ENCODE results near the gene CELF3. TPM values are rescaled to one million over a fixed set of nuclear protein-coding genes. Genes with fewer than 3 reads are reported as not detected.

CELF3 gene
- total and polyA plus RNA-seq, 9 of the 15 experiments (the other 6 are each of a cell fraction or from before 2014, with no cell fraction given) = not detected

DNA sequence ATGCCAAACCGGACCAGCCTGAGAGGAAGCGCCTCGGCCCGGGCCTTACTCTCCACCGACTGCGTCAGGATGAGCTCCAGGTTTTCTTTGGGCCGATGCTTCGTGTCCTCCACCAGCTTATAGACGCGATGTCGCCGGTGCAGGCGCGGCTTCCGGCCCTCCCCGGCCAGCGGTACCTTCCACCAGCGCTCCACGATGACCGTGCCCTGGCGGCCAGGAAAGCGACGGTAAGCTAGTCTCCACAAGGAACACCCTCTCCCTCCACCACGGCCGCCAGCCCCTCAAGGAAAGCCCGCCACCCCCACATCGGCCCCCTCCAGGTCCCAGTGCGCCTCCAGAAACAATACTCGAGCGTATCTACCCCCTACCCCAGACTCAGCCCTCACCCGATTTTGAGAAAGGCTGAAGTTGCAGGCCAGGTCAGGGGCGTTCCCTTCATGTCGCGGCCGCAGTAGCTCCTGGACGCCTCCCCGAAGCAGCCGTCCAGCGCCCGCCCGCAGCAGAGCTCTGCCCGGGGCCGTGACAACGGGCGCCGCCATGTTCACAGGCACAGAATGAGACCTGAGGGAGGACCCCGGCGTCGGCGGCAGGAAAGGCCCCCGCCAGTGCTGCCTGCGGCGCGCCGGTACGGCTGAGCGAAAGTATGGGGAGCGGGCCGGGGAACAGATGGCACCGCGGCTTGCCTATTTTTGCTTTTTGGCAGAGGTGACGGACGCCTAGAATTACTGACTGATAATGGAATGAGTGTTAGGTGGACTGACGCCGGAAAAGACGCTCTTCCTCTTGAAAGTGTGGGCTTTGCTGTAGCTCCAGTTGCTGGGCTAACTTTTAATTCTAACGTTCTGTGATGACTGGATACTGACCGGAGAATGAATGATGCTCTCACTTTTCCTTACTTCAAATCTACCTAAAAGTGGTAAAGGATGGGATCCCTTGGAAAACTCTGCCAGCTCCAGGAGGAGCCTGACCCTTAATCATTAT, 46.6 kb upstream of the CELF3 start, which contains the start of gene MRPL9 (continued):
- TF ChIP-seq, protein P1, sequence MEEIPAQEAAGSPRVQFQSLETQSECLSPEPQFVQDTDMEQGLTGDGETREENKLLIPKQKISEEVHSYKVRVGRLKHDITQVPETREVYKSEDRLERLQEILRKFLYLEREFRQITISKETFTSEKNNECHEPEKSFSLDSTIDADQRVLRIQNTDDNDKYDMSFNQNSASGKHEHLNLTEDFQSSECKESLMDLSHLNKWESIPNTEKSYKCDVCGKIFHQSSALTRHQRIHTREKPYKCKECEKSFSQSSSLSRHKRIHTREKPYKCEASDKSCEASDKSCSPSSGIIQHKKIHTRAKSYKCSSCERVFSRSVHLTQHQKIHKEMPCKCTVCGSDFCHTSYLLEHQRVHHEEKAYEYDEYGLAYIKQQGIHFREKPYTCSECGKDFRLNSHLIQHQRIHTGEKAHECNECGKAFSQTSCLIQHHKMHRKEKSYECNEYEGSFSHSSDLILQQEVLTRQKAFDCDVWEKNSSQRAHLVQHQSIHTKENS (CRISPR knock-in tag; IDR thresholded peaks at IDR 0.05) = no peak
- TF ChIP-seq, protein P2, sequence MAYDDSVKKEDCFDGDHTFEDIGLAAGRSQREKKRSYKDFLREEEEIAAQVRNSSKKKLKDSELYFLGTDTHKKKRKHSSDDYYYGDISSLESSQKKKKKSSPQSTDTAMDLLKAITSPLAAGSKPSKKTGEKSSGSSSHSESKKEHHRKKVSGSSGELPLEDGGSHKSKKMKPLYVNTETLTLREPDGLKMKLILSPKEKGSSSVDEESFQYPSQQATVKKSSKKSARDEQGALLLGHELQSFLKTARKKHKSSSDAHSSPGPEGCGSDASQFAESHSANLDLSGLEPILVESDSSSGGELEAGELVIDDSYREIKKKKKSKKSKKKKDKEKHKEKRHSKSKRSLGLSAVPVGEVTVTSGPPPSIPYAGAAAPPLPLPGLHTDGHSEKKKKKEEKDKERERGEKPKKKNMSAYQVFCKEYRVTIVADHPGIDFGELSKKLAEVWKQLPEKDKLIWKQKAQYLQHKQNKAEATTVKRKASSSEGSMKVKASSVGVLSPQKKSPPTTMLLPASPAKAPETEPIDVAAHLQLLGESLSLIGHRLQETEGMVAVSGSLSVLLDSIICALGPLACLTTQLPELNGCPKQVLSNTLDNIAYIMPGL (CRISPR knock-in tag; IDR thresholded peaks at IDR 0.05) = 0 out of 2 replicates have a peak, but pooled peaks have one; percentile 57
- TF ChIP-seq HMGN3 (IDR thresholded peaks at IDR 0.05; ENCODE audit: borderline replicate concordance, extremely low read depth, insufficient read length, low read depth, low read length) (peak; percentile 74), NR4A1 (CRISPR knock-in tag; IDR thresholded peaks at IDR 0.05) (no peak), NR4A1 (tag; IDR thresholded peaks at IDR 0.05) (no peak), MTA3 (IDR thresholded peaks at IDR 0.05; ENCODE audit: borderline replicate concordance) (peak; percentile 69; the same call in 1 of the 2 replicates), ZNF586 (CRISPR knock-in tag; conservative IDR thresholded peaks at IDR 0.05) (no peak), HDAC6 (IDR thresholded peaks at IDR 0.05; ENCODE audit: low read depth, low read length) (0 out of 2 replicates have a peak, but pooled peaks have one; percentile 68), ZNF347 (CRISPR knock-in tag; IDR thresholded peaks at IDR 0.05; ENCODE audit: low read depth) (no peak), ZZZ3 (IDR thresholded peaks at IDR 0.05) (no peak), CXXC5 (CRISPR knock-in tag; IDR thresholded peaks at IDR 0.05) (peak; percentile 73), NCOR1 (IDR thresholded peaks at IDR 0.05) (no peak), ZNF696 (CRISPR knock-in tag; conservative IDR thresholded peaks at IDR 0.05) (no peak)
- TF ChIP-seq, protein P3, sequence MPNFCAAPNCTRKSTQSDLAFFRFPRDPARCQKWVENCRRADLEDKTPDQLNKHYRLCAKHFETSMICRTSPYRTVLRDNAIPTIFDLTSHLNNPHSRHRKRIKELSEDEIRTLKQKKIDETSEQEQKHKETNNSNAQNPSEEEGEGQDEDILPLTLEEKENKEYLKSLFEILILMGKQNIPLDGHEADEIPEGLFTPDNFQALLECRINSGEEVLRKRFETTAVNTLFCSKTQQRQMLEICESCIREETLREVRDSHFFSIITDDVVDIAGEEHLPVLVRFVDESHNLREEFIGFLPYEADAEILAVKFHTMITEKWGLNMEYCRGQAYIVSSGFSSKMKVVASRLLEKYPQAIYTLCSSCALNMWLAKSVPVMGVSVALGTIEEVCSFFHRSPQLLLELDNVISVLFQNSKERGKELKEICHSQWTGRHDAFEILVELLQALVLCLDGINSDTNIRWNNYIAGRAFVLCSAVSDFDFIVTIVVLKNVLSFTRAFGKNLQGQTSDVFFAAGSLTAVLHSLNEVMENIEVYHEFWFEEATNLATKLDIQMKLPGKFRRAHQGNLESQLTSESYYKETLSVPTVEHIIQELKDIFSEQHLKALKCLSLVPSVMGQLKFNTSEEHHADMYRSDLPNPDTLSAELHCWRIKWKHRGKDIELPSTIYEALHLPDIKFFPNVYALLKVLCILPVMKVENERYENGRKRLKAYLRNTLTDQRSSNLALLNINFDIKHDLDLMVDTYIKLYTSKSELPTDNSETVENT (CRISPR knock-in tag; IDR thresholded peaks at IDR 0.05) = 0 out of 2 replicates have a peak, but pooled peaks have one; percentile 15
- TF ChIP-seq, protein P4, sequence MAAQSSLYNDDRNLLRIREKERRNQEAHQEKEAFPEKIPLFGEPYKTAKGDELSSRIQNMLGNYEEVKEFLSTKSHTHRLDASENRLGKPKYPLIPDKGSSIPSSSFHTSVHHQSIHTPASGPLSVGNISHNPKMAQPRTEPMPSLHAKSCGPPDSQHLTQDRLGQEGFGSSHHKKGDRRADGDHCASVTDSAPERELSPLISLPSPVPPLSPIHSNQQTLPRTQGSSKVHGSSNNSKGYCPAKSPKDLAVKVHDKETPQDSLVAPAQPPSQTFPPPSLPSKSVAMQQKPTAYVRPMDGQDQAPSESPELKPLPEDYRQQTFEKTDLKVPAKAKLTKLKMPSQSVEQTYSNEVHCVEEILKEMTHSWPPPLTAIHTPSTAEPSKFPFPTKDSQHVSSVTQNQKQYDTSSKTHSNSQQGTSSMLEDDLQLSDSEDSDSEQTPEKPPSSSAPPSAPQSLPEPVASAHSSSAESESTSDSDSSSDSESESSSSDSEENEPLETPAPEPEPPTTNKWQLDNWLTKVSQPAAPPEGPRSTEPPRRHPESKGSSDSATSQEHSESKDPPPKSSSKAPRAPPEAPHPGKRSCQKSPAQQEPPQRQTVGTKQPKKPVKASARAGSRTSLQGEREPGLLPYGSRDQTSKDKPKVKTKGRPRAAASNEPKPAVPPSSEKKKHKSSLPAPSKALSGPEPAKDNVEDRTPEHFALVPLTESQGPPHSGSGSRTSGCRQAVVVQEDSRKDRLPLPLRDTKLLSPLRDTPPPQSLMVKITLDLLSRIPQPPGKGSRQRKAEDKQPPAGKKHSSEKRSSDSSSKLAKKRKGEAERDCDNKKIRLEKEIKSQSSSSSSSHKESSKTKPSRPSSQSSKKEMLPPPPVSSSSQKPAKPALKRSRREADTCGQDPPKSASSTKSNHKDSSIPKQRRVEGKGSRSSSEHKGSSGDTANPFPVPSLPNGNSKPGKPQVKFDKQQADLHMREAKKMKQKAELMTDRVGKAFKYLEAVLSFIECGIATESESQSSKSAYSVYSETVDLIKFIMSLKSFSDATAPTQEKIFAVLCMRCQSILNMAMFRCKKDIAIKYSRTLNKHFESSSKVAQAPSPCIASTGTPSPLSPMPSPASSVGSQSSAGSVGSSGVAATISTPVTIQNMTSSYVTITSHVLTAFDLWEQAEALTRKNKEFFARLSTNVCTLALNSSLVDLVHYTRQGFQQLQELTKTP (IDR thresholded peaks at IDR 0.05; ENCODE audit: low read depth in 1 of 2, partially characterized antibody in 2 of 2) = no peak
